Activated T-cell treated with anti-CD3 and anti-CD28 coated beads, Interleukin-2, amount 50 U/mL, for 72 hours (primary cell): Measurements from ENCODE around the gene PIP5K1B. TPM values are rescaled to one million over a fixed set of nuclear protein-coding genes. Genes with fewer than 3 reads are reported as not detected.

Source experiments
- ATAC-seq, 2 donors: fragments of 150-1000 bp; cut with Tn5 transposase; replicated peaks in 1 of 2; 2 replicates each; pipeline ENCODE4 v1.10.0; 2021; ENCODE audit warnings: moderate library complexity in 2 of 2, mild to moderate bottlenecking in 1 of 2
- DNase-seq, 2 donors: peaks; one replicate each; pipeline ENCODE4 v3.0.0; 2021 to 2022; ENCODE audit warnings: mixed read lengths in 1 of 2
- H3K27ac Mint-ChIP-seq: one replicate; pipeline ENCODE4 v1.8.0; 2022; ENCODE audit warnings: mild to moderate bottlenecking, moderate library complexity, mixed read lengths
- H3K27me3 Mint-ChIP-seq: one replicate; pipeline ENCODE4 v1.8.0; 2022; ENCODE audit warnings: low read depth, mixed read lengths
- H3K36me3 Mint-ChIP-seq, 2 donors: one replicate each; pipeline ENCODE4 v1.8.0; 2022; ENCODE audit warnings: mixed read lengths in 2 of 2, mild to moderate bottlenecking in 1 of 2; ENCODE audit not compliant: insufficient read depth in 2 of 2
- H3K4me1 Mint-ChIP-seq: one replicate; pipeline ENCODE4 v1.8.0; 2022; ENCODE audit warnings: low read depth, mixed read lengths
- H3K4me3 Mint-ChIP-seq, 2 donors: one replicate each; pipeline ENCODE4 v1.8.0; 2022; ENCODE audit warnings: mild to moderate bottlenecking in 2 of 2, mixed read lengths in 2 of 2, moderate library complexity in 2 of 2
- H3K9me3 Mint-ChIP-seq, 2 donors: one replicate each; pipeline ENCODE4 v1.8.0; 2022; ENCODE audit warnings: mixed read lengths in 2 of 2
- total RNA-seq, 2 donors: library from RNA; stranded (reverse); gene quantifications; one replicate each; pipeline ENCODE4 v1.2.3, GENCODE V29; 2022

Gene PIP5K1B, protein sequence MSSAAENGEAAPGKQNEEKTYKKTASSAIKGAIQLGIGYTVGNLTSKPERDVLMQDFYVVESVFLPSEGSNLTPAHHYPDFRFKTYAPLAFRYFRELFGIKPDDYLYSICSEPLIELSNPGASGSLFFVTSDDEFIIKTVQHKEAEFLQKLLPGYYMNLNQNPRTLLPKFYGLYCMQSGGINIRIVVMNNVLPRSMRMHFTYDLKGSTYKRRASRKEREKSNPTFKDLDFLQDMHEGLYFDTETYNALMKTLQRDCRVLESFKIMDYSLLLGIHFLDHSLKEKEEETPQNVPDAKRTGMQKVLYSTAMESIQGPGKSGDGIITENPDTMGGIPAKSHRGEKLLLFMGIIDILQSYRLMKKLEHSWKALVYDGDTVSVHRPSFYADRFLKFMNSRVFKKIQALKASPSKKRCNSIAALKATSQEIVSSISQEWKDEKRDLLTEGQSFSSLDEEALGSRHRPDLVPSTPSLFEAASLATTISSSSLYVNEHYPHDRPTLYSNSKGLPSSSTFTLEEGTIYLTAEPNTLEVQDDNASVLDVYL
- total RNA-seq, result 1 to 10 TPM; 2.5 to 2.8 TPM

DNA sequence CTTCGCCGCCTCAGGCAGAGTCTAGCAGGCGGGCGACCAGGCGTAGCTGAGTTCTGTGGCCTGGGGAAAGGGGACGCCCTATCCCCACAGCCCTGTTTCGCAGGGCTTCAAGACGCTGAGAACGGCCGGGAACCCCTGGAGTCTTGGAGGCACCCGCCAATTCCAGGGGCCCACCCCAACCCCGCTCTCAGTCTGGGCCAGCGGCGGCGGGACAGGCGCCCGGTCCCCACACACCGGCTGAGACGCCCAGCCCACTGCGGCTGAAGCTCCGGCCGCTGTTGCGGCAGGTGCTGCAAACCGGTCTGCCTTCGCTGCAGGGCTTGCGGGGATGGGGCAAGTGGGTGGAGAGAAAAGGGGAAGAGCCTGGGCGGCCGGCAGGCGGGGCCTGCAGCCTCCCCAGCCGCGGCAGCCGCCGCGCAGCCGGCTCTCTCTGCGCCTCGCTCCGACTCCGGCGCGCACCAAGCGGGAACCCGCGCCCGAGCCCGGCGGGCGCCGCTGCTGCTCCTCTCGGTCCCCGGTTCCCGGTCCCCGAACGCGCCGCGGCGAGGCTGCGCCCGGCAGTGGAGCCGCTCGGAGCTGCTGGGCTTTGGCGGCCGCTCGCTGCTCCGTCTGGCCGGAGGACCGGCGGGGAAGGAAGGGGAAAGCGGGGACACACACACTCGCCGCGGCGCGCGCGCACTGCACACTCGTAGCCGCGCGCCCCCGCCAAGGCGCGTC is at the start of gene PIP5K1B:
PIP5K1B (plus strand) TSS at position 427 of the 717 bp plus-strand sequence. CDS start 117,375 bp downstream, outside the sequence.
- DNase-seq (peak; percentile 61 to 66), ATAC-seq (peak; percentile 87 to 89)
- peak within 1 kb of the TSS; percentile 19 for H3K27ac Mint-ChIP-seq
- no peaks in the 10 kb centered on the region for H3K36me3 Mint-ChIP-seq
- no peaks in the 10 kb centered on the region for H3K9me3 Mint-ChIP-seq
- H3K27me3 Mint-ChIP-seq, result peaks cover 88% of the 10 kb centered on the region
- H3K4me1 Mint-ChIP-seq, result peaks cover 18% of the 10 kb centered on the region
- peak within 1 kb of the TSS; percentile 91 to 92 for H3K4me3 Mint-ChIP-seq

GRCh38 chr9:68664036-68664435 is 41.0 kb upstream of the PIP5K1B start:
- no peak overlapping the region for H3K27ac Mint-ChIP-seq
- no peak overlapping the region for H3K4me3 Mint-ChIP-seq

GRCh38 chr9:68668127-68668526 is 36.9 kb upstream of the PIP5K1B start:
- DNase-seq (no peak), ATAC-seq (no peak)
- H3K27me3 Mint-ChIP-seq, result peaks cover 7% of the 10 kb centered on the region
- no peaks in the 10 kb centered on the region for H3K36me3 Mint-ChIP-seq
- H3K27ac Mint-ChIP-seq, result no peak overlapping the region
- H3K4me3 Mint-ChIP-seq, result no peak overlapping the region
- no peaks in the 10 kb centered on the region for H3K9me3 Mint-ChIP-seq
- no peaks in the 10 kb centered on the region for H3K4me1 Mint-ChIP-seq

More at GRCh38 chr9:68664036-68664435, 41.0 kb upstream of the PIP5K1B start:
- DNase-seq (no peak), ATAC-seq (no peak)
- no peaks in the 10 kb centered on the region for H3K9me3 Mint-ChIP-seq
- peaks cover 42% of the 10 kb centered on the region for H3K27me3 Mint-ChIP-seq
- no peaks in the 10 kb centered on the region for H3K36me3 Mint-ChIP-seq
- H3K4me1 Mint-ChIP-seq, result no peaks in the 10 kb centered on the region

- no peak overlapping the region for H3K4me3 Mint-ChIP-seq
- H3K36me3 Mint-ChIP-seq, result no peaks in the 10 kb centered on the region
- H3K9me3 Mint-ChIP-seq, result no peaks in the 10 kb centered on the region
- no peak for ATAC-seq
- H3K27ac Mint-ChIP-seq, result no peak overlapping the region
- peaks cover 9% of the 10 kb centered on the region for H3K27me3 Mint-ChIP-seq
- no peak for DNase-seq
- H3K4me1 Mint-ChIP-seq, result no peaks in the 10 kb centered on the region
Measured at GRCh38 chr9:68669218-68669617, 35.8 kb upstream of the PIP5K1B start.

DNA sequence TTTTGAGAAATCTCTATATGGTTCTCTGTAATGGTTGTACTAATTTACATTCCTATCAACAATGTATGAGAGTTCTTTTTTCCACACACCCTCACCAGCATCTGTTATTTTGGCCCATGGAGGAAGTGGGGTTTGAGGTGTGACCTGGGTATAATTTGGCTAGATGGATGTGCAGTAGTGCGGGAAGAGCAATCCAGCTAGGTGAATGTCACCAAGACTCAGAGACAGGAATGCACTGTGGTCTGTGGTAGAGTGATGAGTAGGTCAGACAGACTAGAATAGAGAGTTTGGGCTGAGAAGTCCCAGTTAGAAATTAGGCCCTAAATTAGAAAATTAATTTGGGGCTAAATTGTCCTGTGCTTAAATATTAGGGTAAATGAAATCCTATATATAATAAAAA is 32.8 kb upstream of the PIP5K1B start:
- H3K36me3 Mint-ChIP-seq, result no peaks in the 10 kb centered on the region
- ATAC-seq, result no peak
- no peaks in the 10 kb centered on the region for H3K4me1 Mint-ChIP-seq
- no peaks in the 10 kb centered on the region for H3K9me3 Mint-ChIP-seq
- no peak overlapping the region for H3K27ac Mint-ChIP-seq
- no peak overlapping the region for H3K4me3 Mint-ChIP-seq
- peaks cover 31% of the 10 kb centered on the region for H3K27me3 Mint-ChIP-seq
- no peak for DNase-seq

DNA sequence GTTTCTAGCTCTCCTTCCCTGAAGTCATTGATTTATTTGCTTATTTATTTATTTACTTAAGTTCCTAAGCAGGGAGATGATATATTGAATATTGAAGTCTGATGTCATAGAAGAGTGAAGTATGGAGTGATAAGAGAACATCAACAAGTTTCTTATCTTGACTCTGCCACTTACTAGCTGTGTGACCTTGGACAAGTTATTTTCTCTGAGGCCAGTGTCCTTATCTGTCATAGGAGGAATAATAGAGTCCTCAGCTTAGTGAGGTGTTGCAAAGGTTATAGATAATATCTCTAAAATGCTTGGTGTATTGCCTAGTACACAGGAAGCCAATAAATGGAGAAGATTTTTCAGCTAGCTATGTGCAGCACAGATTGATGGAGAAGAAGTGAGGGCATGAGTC is 32.4 kb upstream of the PIP5K1B start:
- no peaks in the 10 kb centered on the region for H3K36me3 Mint-ChIP-seq
- no peak overlapping the region for H3K27ac Mint-ChIP-seq
- H3K9me3 Mint-ChIP-seq, result no peaks in the 10 kb centered on the region
- no peak for ATAC-seq
- DNase-seq, result no peak
- no peaks in the 10 kb centered on the region for H3K4me1 Mint-ChIP-seq
- no peak overlapping the region for H3K4me3 Mint-ChIP-seq
- peaks cover 31% of the 10 kb centered on the region for H3K27me3 Mint-ChIP-seq

DNA sequence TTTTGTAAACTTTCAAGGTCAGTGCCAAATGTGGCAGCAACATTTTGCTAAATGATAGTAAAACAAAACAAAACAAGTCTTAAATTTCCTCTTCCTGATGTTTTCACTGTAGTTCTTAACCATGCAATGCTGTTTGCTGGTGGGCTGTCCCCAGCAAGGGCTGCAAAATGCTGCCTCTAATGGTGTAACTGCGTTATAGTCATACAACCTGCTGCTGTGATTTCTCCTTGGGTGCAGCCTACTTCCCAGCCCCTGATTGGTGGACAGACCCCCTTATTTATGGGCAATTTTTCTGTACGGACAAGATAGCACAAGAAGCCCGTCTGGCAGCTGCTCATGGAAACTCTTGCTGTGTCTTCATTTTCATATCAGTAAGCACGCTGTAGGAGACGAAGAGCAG is 26.6 kb upstream of the PIP5K1B start:
- ATAC-seq, result no peak
- Mint-ChIP-seq H3K4me3 (no peak overlapping the region), H3K4me1 (peaks cover 4% of the 10 kb centered on the region), H3K27ac (no peak overlapping the region), H3K27me3 (peaks cover 36% of the 10 kb centered on the region), H3K9me3 (no peaks in the 10 kb centered on the region), H3K36me3 (no peaks in the 10 kb centered on the region)
- DNase-seq, result no peak

GRCh38 chr9:68683433-68683832 is 21.6 kb upstream of the PIP5K1B start:
- Mint-ChIP-seq H3K27ac (peak overlapping the region; percentile 33), H3K4me1 (peaks cover 11% of the 10 kb centered on the region), H3K4me3 (peak overlapping the region in 1 of 2 donors; percentile 25), H3K36me3 (peaks cover 0 to 1% of the 10 kb centered on the region in 2 donors), H3K27me3 (peaks cover 35% of the 10 kb centered on the region), H3K9me3 (no peaks in the 10 kb centered on the region)
- ATAC-seq (no peak), DNase-seq (no peak)

DNA sequence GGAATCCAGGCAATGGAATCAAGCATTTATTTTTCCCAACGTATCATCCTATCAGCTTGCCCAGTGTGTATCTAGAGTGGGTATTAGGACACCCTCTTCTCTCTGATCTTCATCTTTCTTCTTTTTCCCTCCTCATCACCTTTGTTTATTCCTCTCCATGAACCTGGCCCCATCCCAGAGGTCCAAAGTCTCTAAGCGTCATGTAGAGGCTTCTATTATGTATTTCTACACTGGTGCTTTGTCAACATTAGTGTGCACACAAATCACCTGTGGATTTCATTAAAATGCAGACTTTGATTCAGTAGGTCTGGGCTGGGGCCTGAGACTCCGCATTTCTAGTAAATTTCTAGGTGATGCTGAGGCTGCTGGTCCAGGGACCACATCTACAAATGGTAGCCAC is 19.8 kb upstream of the PIP5K1B start:
- Mint-ChIP-seq H3K36me3 (peaks cover 0 to 1% of the 10 kb centered on the region in 2 donors), H3K27ac (no peak overlapping the region), H3K4me1 (peaks cover 11% of the 10 kb centered on the region), H3K27me3 (peaks cover 49% of the 10 kb centered on the region), H3K4me3 (no peak overlapping the region), H3K9me3 (no peaks in the 10 kb centered on the region)
- DNase-seq (no peak), ATAC-seq (no peak)

DNA sequence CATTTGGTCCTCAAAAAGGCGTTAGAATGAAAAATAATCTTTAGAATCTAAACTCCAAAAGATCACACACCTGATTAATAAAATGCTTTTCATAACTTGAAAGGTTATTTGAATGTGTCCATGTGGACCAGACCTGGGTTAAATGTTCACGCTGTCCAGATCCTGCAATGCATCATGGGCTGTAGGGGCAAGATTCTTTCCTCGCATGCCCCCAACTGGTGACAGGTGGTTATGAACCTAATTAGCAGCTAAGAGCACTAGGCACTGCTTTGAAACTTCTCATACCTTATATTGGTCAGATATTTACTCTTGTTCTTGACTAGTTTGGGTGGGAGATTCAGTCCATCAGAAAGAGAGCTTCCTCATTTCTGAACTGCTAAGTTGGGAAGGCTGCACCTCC is 19.3 kb upstream of the PIP5K1B start:
- ATAC-seq (peak; percentile 61 to 66), DNase-seq (peak; percentile 43 to 47)
- no peak overlapping the region for H3K27ac Mint-ChIP-seq
- peaks cover 0 to 1% of the 10 kb centered on the region in 2 donors for H3K36me3 Mint-ChIP-seq
- no peaks in the 10 kb centered on the region for H3K9me3 Mint-ChIP-seq
- H3K27me3 Mint-ChIP-seq, result peaks cover 49% of the 10 kb centered on the region
- H3K4me3 Mint-ChIP-seq, result no peak overlapping the region
- peaks cover 11% of the 10 kb centered on the region for H3K4me1 Mint-ChIP-seq

GRCh38 chr9:68690088-68690487 is 15.0 kb upstream of the PIP5K1B start:
- DNase-seq (no peak), ATAC-seq (no peak)
- Mint-ChIP-seq H3K9me3 (no peaks in the 10 kb centered on the region), H3K4me1 (no peaks in the 10 kb centered on the region), H3K27ac (no peak overlapping the region), H3K4me3 (no peak overlapping the region), H3K36me3 (peaks cover 0 to 1% of the 10 kb centered on the region in 2 donors), H3K27me3 (peaks cover 58% of the 10 kb centered on the region)

- no peaks in the 10 kb centered on the region for H3K9me3 Mint-ChIP-seq
- no peak overlapping the region for H3K4me3 Mint-ChIP-seq
- H3K27ac Mint-ChIP-seq, result no peak overlapping the region
- H3K36me3 Mint-ChIP-seq, result peaks cover 0 to 2% of the 10 kb centered on the region in 2 donors
- DNase-seq, result no peak
- no peaks in the 10 kb centered on the region for H3K4me1 Mint-ChIP-seq
- H3K27me3 Mint-ChIP-seq, result peaks cover 65% of the 10 kb centered on the region
- no peak for ATAC-seq
Measured at GRCh38 chr9:68692519-68692918, 12.5 kb upstream of the PIP5K1B start.

DNA sequence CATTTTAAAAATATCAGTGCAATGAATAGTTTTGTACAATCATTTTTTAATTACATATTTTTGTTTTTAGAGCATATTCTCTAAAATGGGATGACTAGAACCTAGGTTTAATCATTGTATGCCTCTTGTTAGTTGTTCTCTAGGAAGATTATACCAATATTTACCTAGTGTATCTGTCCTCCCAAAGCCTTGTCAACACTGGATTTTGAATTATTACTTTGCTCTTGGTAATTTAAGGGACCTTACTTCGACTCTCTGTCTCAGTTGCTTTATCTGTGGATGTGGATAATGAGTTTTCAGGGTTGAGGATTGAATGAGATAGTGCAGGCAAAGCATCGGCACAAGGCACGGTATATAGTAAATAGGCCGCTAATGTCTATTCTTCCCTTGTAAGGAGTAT is 10.9 kb upstream of the PIP5K1B start:
- peaks cover 72% of the 10 kb centered on the region for H3K27me3 Mint-ChIP-seq
- H3K27ac Mint-ChIP-seq, result no peak overlapping the region
- peaks cover 0 to 2% of the 10 kb centered on the region in 2 donors for H3K36me3 Mint-ChIP-seq
- H3K4me1 Mint-ChIP-seq, result no peaks in the 10 kb centered on the region
- no peak overlapping the region for H3K4me3 Mint-ChIP-seq
- H3K9me3 Mint-ChIP-seq, result no peaks in the 10 kb centered on the region
- DNase-seq, result no peak
- ATAC-seq, result no peak
